ENCODE results near the gene PHF1. TPM values are rescaled to one million over a fixed set of nuclear protein-coding genes. Genes with fewer than 3 reads are reported as not detected.

PHF1 gene
- total RNA-seq, 2 experiments from 2014 or later = 24.9 to 28.2 TPM

DNA sequence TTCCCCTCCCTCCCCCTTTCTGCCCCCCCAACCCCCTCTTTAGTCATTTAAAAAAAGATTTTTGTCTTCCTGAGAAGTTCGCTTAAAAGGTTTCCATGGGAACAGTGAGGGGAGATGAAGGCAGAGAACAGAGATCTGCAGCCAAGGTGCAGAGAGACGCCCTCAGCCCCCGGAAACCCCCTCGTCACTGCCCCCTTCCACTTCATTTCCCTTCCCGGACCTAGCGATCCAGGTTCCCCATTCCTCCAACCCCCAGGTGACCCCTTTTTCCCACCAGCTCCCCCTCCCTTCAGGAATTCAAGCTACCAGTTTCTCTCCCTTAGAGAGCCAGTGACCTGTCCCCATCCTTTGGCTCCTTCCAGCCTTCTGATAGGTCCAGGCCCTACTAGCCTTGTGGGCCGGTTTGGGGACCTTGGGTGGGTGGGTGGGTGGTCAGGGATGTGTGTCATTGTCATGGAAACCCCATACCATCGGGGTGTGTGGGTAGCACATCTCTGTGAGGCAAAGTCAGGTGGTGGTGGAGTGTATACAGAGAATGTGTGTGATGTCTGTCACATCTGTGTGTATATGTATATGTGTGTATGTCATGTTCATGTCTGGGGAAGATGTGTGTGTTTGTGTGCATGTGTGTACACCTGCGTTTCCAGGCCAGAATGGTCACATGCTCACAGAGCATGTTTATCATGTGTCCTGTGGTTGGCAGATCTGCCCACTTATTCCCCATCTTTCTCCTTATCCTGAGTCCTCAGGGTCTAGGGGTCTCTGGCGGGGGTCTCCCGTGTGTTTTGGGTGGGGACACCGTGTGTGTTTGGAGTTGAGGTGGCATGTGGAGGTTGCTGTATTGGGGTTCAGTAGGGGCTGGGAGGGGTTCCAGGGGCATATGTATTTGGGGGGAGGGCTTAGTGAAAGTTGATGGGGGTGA lies 16.0 kb downstream of the PHF1 start:
- Mint-ChIP-seq H3K36me3 (ENCODE audit: low read depth) (peaks cover 14% of the 10 kb centered on the region), H3K9me3 (ENCODE audit: low read depth) (no peaks in the 10 kb centered on the region), H3K27ac (peak overlapping the region; percentile 90), H3K27me3 (no peaks in the 10 kb centered on the region), H3K4me1 (peaks cover 63% of the 10 kb centered on the region), H3K4me3 (peak overlapping the region; percentile 88)
- peak; percentile 20 for ATAC-seq
- ChIA-PET POLR2A (interaction anchor here (1.5 kb wide), 1 partner anchor 150 kb away, joined by 6 read pairs; the partner anchor contains the start of gene B3GALT4), CTCF (interaction anchor here (0.6 to 1.6 kb wide), 4 partner anchors 13 to 114 kb away, joined by 3 to 11 read pairs (median 4); no protein-coding TSS in a partner anchor)
- intact Hi-C loops (cut with DNase I, micrococcal nuclease) = loop anchor here (1.0 to 5.0 kb wide), 7 partner anchors 9 to 195 kb away; partner anchors contain the start of genes CUTA (in 2 of the 2), KIFC1 (in 2 of the 2), ITPR3 (in 1 of the 2) and PHF1 (in 1 of the 2)
- DNase-seq = peak; percentile 43

GRCh38 chr6:33427585-33428223 lies 16.9 kb downstream of the PHF1 start:
- H3K27me3 Mint-ChIP-seq = no peaks in the 10 kb centered on the region
- ChIA-PET POLR2A (no interaction called here), CTCF (no interaction called here)
- H3K4me1 Mint-ChIP-seq = peaks cover 70% of the 10 kb centered on the region
- intact Hi-C loops (cut with DNase I, micrococcal nuclease) = loop anchor here (2.0 to 5.0 kb wide), 4 partner anchors 17 to 195 kb away; partner anchors contain the start of genes ITPR3 (in 1 of the 2), KIFC1 (in 1 of the 2) and PHF1 (in 1 of the 2)
- H3K27ac Mint-ChIP-seq = peak overlapping the region; percentile 90
- peak overlapping the region; percentile 88 for H3K4me3 Mint-ChIP-seq
- peak; percentile 78 for DNase-seq
- peaks cover 15% of the 10 kb centered on the region for H3K36me3 Mint-ChIP-seq (ENCODE audit: low read depth)
- H3K9me3 Mint-ChIP-seq (ENCODE audit: low read depth) = no peaks in the 10 kb centered on the region
- no peak for ATAC-seq

- H3K27ac Mint-ChIP-seq = peak overlapping the region; percentile 85
- peaks cover 74% of the 10 kb centered on the region for H3K4me1 Mint-ChIP-seq
These were observed 17.6 kb downstream of the PHF1 start for GRCh38 chr6:33428224-33428965.

GRCh38 chr6:33428966-33429749 lies 18.3 kb downstream of the PHF1 start:
- Mint-ChIP-seq H3K4me3 (peak overlapping the region; percentile 84), H3K9me3 (ENCODE audit: low read depth) (no peaks in the 10 kb centered on the region), H3K27ac (peak overlapping the region; percentile 85), H3K36me3 (ENCODE audit: low read depth) (peaks cover 20% of the 10 kb centered on the region), H3K27me3 (no peaks in the 10 kb centered on the region), H3K4me1 (peaks cover 71% of the 10 kb centered on the region)
- POLR2A ChIA-PET = interaction anchor here (0.5 to 0.8 kb wide), 3 partner anchors 11 to 141 kb away, joined by 3 to 5 read pairs (median 3); partner anchors contain the start of gene CUTA
- ATAC-seq = no peak
- intact Hi-C loops (cut with DNase I, micrococcal nuclease) = loop anchor here in 1 of 2 experiments (5.0 kb wide), 1 partner anchor 193 kb away; the partner anchor contains the start of gene ITPR3
- DNase-seq = no peak
- CTCF ChIA-PET = interaction anchor here (0.7 to 1.4 kb wide), 11 partner anchors 11 to 792 kb away, joined by 3 to 5 read pairs (median 3); partner anchors contain the start of genes CUTA, ITPR3 and RGL2

More at GRCh38 chr6:33428224-33428965, 17.6 kb downstream of the PHF1 start:
- peak; percentile 63 for DNase-seq
- CTCF ChIA-PET = interaction anchor here (0.7 to 1.4 kb wide), 9 partner anchors 10 to 193 kb away, joined by 3 to 5 read pairs (median 3); partner anchors contain the start of genes CUTA, ITPR3 and RGL2
- Mint-ChIP-seq H3K27me3 (no peaks in the 10 kb centered on the region), H3K4me3 (peak overlapping the region; percentile 84), H3K36me3 (ENCODE audit: low read depth) (peaks cover 19% of the 10 kb centered on the region), H3K9me3 (ENCODE audit: low read depth) (no peaks in the 10 kb centered on the region)
- intact Hi-C loops (cut with DNase I, micrococcal nuclease) = loop anchor here in 1 of 2 experiments (5.0 kb wide), 1 partner anchor 194 kb away; the partner anchor contains the start of gene ITPR3
- POLR2A ChIA-PET = interaction anchor here (0.5 to 0.8 kb wide), 2 partner anchors 10 to 86 kb away, joined by 3 to 5 read pairs; partner anchors contain the start of gene CUTA
- ATAC-seq = no peak

GRCh38 chr6:33429750-33430052 lies 18.9 kb downstream of the PHF1 start:
- intact Hi-C loops (cut with DNase I, micrococcal nuclease) = loop anchor here (2.0 to 5.0 kb wide), 2 partner anchors 25 to 193 kb away; partner anchors contain the start of genes ITPR3 (in 1 of the 2) and ZBTB9 (in 1 of the 2)
- H3K36me3 Mint-ChIP-seq (ENCODE audit: low read depth) = peaks cover 14% of the 10 kb centered on the region
- ChIA-PET POLR2A (interaction anchor here (0.5 to 1.7 kb wide), 2 partner anchors 11 to 141 kb away, joined by 3 to 7 read pairs; partner anchors contain the start of gene CUTA), CTCF (interaction anchor here (0.7 to 1.6 kb wide), 8 partner anchors 11 to 792 kb away, joined by 3 to 6 read pairs (median 3); partner anchors contain the start of genes CUTA, ITPR3 and ZBTB9)
- H3K4me3 Mint-ChIP-seq = peak overlapping the region; percentile 84
- ATAC-seq (no peak), DNase-seq (no peak)
- H3K9me3 Mint-ChIP-seq (ENCODE audit: low read depth) = no peaks in the 10 kb centered on the region
- H3K27me3 Mint-ChIP-seq = no peaks in the 10 kb centered on the region
- H3K4me1 Mint-ChIP-seq = peaks cover 66% of the 10 kb centered on the region
- peak overlapping the region; percentile 85 for H3K27ac Mint-ChIP-seq

DNA sequence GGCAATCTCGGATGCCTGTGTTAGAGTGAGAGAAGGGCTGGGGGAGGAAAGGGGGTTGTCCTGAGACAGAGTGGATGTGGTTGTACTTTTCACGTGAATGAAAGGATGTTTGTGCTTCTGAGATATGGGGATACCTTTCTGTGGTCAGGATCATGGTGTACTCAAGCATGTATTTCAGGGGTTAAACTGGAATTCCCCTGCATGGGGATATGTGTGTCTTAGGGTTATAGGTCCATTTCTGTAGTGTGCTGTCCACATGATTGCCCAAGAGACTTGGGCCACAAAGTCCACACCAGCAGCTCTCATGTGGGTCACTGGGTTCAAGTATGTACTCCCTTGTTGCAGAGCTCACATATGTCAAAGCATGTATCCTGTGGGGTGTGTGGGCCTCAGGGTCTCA lies 19.5 kb downstream of the PHF1 start:
- Mint-ChIP-seq H3K9me3 (ENCODE audit: low read depth) (no peaks in the 10 kb centered on the region), H3K4me1 (peaks cover 59% of the 10 kb centered on the region), H3K36me3 (ENCODE audit: low read depth) (peaks cover 9% of the 10 kb centered on the region), H3K27me3 (no peaks in the 10 kb centered on the region), H3K4me3 (peak overlapping the region; percentile 84), H3K27ac (peak overlapping the region; percentile 56)
- CTCF ChIA-PET = interaction anchor here (0.6 to 1.6 kb wide), 9 partner anchors 12 to 791 kb away, joined by 3 to 8 read pairs (median 3); partner anchors contain the start of genes CUTA, ITPR3 and ZBTB9
- DNase-seq (no peak), ATAC-seq (no peak)
- intact Hi-C loops (cut with DNase I, micrococcal nuclease) = loop anchor here in 1 of 2 experiments (2.0 kb wide), 1 partner anchor 24 kb away; the partner anchor contains the start of gene ZBTB9
- POLR2A ChIA-PET = interaction anchor here (0.6 to 1.7 kb wide), 8 partner anchors 12 to 459 kb away, joined by 3 to 7 read pairs (median 3); partner anchors contain the start of genes CUTA, KIFC1 and ZBTB9

GRCh38 chr6:33430991-33431879 lies 20.4 kb downstream of the PHF1 start:
- Mint-ChIP-seq H3K27me3 (no peaks in the 10 kb centered on the region), H3K9me3 (ENCODE audit: low read depth) (no peaks in the 10 kb centered on the region), H3K4me3 (peak overlapping the region; percentile 84), H3K27ac (peak overlapping the region; percentile 56), H3K4me1 (peaks cover 58% of the 10 kb centered on the region), H3K36me3 (ENCODE audit: low read depth) (peaks cover 11% of the 10 kb centered on the region)
- intact Hi-C loops (cut with DNase I, micrococcal nuclease) = loop anchor here (1.0 to 2.0 kb wide), 3 partner anchors 23 to 40 kb away; partner anchors contain the start of genes ZBTB9 (in 2 of the 2) and KIFC1 (in 1 of the 2)
- ATAC-seq (peak; percentile 62), DNase-seq (peak; percentile 89)
- ChIA-PET CTCF (interaction anchor here (0.6 to 1.6 kb wide), 9 partner anchors 9 to 190 kb away, joined by 3 to 8 read pairs (median 4); partner anchors contain the start of genes CUTA, ITPR3 and ZBTB9), POLR2A (interaction anchor here (0.6 to 1.7 kb wide), 8 partner anchors 13 to 460 kb away, joined by 3 to 7 read pairs (median 3); partner anchors contain the start of genes CUTA, KIFC1 and ZBTB9)

DNA sequence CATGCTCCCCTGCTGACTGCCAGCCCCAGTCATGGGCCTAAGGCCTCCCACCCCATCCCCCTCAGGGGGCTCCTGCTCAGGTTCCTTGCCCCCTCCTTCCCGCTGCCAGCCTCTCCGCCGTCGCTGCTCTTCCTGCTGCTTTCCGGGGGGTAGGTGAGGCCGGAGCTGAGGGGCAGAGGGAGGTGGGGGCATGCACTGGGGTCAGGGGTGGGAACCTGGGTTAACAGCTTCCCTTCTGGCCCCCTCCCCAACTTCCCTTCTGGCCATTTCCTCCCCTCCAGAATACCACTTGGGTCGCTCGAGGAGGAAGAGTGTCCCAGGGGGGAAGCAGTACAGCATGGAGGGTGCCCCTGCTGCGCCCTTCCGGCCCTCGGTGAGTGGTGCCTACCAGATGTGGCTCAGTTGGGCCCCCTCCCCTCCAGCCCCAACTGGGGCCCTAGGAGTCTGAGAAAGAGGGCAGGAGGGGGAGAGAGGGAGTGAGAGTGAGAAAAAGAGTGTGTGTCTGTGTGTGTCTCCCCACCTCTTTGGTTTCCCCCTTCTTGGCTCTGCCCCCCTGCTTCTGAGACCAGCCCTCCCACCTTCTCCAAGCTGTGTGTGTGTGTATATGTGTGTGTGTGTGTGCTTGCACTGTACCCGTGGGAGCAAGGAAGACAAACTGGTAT lies 21.2 kb downstream of the PHF1 start:
- H3K27ac Mint-ChIP-seq = peak overlapping the region; percentile 53
- intact Hi-C loops (cut with DNase I, micrococcal nuclease) = loop anchor here (1.0 to 2.0 kb wide), 3 partner anchors 22 to 41 kb away; partner anchors contain the start of genes ZBTB9 (in 2 of the 2) and KIFC1 (in 1 of the 2)

More for the DNA sequence above, 21.2 kb downstream of the PHF1 start:
- ChIA-PET CTCF (interaction anchor here (0.8 to 1.2 kb wide), 2 partner anchors 10 to 173 kb away, joined by 3 to 4 read pairs; no protein-coding TSS in a partner anchor), POLR2A (interaction anchor here (0.5 kb wide), 1 partner anchor 226 kb away, joined by 3 read pairs; no protein-coding TSS in a partner anchor)
- peaks cover 11% of the 10 kb centered on the region for H3K36me3 Mint-ChIP-seq (ENCODE audit: low read depth)
- H3K27me3 Mint-ChIP-seq = no peaks in the 10 kb centered on the region
- H3K4me3 Mint-ChIP-seq = peak overlapping the region; percentile 84
- ATAC-seq (no peak), DNase-seq (no peak)
- H3K9me3 Mint-ChIP-seq (ENCODE audit: low read depth) = no peaks in the 10 kb centered on the region
- peaks cover 54% of the 10 kb centered on the region for H3K4me1 Mint-ChIP-seq
